IMR-90 (cell line): ENCODE results near the gene DCST2. TPM values are rescaled to one million over a fixed set of nuclear protein-coding genes. Genes with fewer than 3 reads are reported as not detected.

Experiments used
- ATAC-seq: fragments of 200-7000 bp; cut with Tn5 transposase; 2 replicates; pipeline ENCODE4 v1.9.1; 2020; ENCODE audit warnings: low read depth, mild to moderate bottlenecking, moderate library complexity
- BruUV-seq: library from RNA; stranded (reverse); fragments of 400-500 nt; replicated peaks from 2 replicates; lab custom pipeline; 2021; lab: Mats Ljungman, UMichigan
- CTCF ChIA-PET: fragments of 300-600 bp; formaldehyde crosslinking; extraction: SDS; loops from one replicate; lab custom pipeline; 2021; ENCODE audit warnings: antibody characterized with exemption; lab: Yijun Ruan, JAX
- POLR2A ChIA-PET: fragments of 300-600 bp; sonication (Branson Sonifier 250); formaldehyde crosslinking; loops from one replicate; lab custom pipeline; 2022; ENCODE audit warnings: antibody characterized with exemption; ENCODE audit not compliant: unreplicated experiment; lab: Charles Lee
- DNase-seq: peaks from one replicate; pipeline ENCODE4 v3.0.0; 2013
- H2AFZ ChIP-seq: replicated peaks from 2 replicates; pipeline ENCODE3; 2013; ENCODE audit warnings: low read length, mild to moderate bottlenecking; ENCODE audit not compliant: poor library complexity
- H2AK5ac ChIP-seq: 2 replicates; pipeline ENCODE4 v1.6.1; 2013; ENCODE audit warnings: low read depth, low read length, inconsistent platforms
- H2AK9ac ChIP-seq: replicated peaks from 2 replicates; pipeline ENCODE3; 2013; ENCODE audit warnings: mild to moderate bottlenecking, low read depth, low read length, moderate library complexity; ENCODE audit not compliant: poor library complexity
- H2BK120ac ChIP-seq: 2 replicates; pipeline ENCODE4 v1.6.1; 2013; ENCODE audit warnings: low read depth, low read length, inconsistent platforms
- H2BK15ac ChIP-seq: 3 replicates; pipeline ENCODE4 v1.6.1; 2013; ENCODE audit warnings: low read depth, low read length, inconsistent platforms
- H2BK20ac ChIP-seq: 2 replicates; pipeline ENCODE4 v1.6.1; 2013; ENCODE audit warnings: low read depth, mild to moderate bottlenecking, inconsistent platforms, low read length, moderate library complexity
- H2BK5ac ChIP-seq: 2 replicates; pipeline ENCODE4 v1.6.1; 2013; ENCODE audit warnings: mild to moderate bottlenecking, low read depth, low read length, inconsistent platforms; ENCODE audit not compliant: poor library complexity, severe bottlenecking
- H3K14ac ChIP-seq: replicated peaks from 2 replicates; pipeline ENCODE4 v1.6.1; 2013; ENCODE audit warnings: low read depth, low read length, inconsistent platforms
- H3K18ac ChIP-seq: 2 replicates; pipeline ENCODE4 v1.6.1; 2013; ENCODE audit warnings: low read depth, low read length, control low read depth
- H3K23ac ChIP-seq: 2 replicates; pipeline ENCODE4 v1.6.1; 2013; ENCODE audit warnings: low read depth, low read length, inconsistent platforms
- H3K27ac ChIP-seq: 2 replicates; pipeline ENCODE4 v1.5.1; 2013; ENCODE audit warnings: mild to moderate bottlenecking, control low read depth, low read length; ENCODE audit not compliant: insufficient read depth
- H3K27me3 ChIP-seq: 2 replicates; pipeline ENCODE4 v1.6.1; 2013; ENCODE audit warnings: low read length; ENCODE audit not compliant: control insufficient read depth, insufficient read depth
- H3K36me3 ChIP-seq: 2 replicates; pipeline ENCODE4 v1.6.1; 2013; ENCODE audit warnings: low read length, mixed read lengths; ENCODE audit not compliant: control insufficient read depth, insufficient read depth
- H3K4ac ChIP-seq: 2 replicates; pipeline ENCODE4 v1.6.1; 2013; ENCODE audit warnings: low read depth, low read length, inconsistent platforms
- H3K4me1 ChIP-seq: 2 replicates; pipeline ENCODE4 v1.6.1; 2013; ENCODE audit warnings: low read length, mixed read lengths; ENCODE audit not compliant: control insufficient read depth, insufficient read depth
- H3K4me2 ChIP-seq: 2 replicates; pipeline ENCODE4 v1.6.1; 2013; ENCODE audit warnings: low read depth, mild to moderate bottlenecking, control low read depth, low read length, moderate library complexity
- H3K4me3 ChIP-seq: 2 replicates; pipeline ENCODE4 v1.5.1; 2013; ENCODE audit warnings: low read depth, mild to moderate bottlenecking, control low read depth, low read length, moderate library complexity; ENCODE audit not compliant: insufficient read depth
- H3K56ac ChIP-seq: 2 replicates; pipeline ENCODE4 v1.6.1; 2013; ENCODE audit warnings: low read length, inconsistent platforms; ENCODE audit not compliant: insufficient read depth; ENCODE audit errors: extremely low read depth
- H3K79me1 ChIP-seq, 2 experiments: 2 replicates each; pipeline ENCODE4 v1.6.1; 2013; ENCODE audit warnings: low read length in 2 of 2, inconsistent platforms in 1 of 2, low read depth in 1 of 2
- H3K9ac ChIP-seq: 2 replicates; pipeline ENCODE4 v1.6.1; 2013; ENCODE audit warnings: low read depth, low read length, control low read depth
- H3K9me1 ChIP-seq: 2 replicates; pipeline ENCODE4 v1.6.1; 2013; ENCODE audit warnings: low read length, inconsistent platforms; ENCODE audit not compliant: insufficient read depth
- H3K9me3 ChIP-seq: 2 replicates; pipeline ENCODE4 v1.6.1; 2013; ENCODE audit warnings: low read length; ENCODE audit not compliant: control insufficient read depth, insufficient read depth
- H4K20me1 ChIP-seq: 2 replicates; pipeline ENCODE4 v1.6.1; 2013; ENCODE audit warnings: low read length, inconsistent platforms; ENCODE audit not compliant: insufficient read depth
- H4K5ac ChIP-seq: 2 replicates; pipeline ENCODE4 v1.6.1; 2013; ENCODE audit warnings: mild to moderate bottlenecking, low read depth, low read length, control low read depth
- H4K8ac ChIP-seq, 2 experiments: 2 replicates each; pipeline ENCODE4 v1.6.1; 2013; ENCODE audit warnings: low read depth in 2 of 2, low read length in 2 of 2, control low read depth in 1 of 2, inconsistent platforms in 1 of 2
- H4K91ac ChIP-seq: 2 replicates; pipeline ENCODE4 v1.6.1; 2013; ENCODE audit warnings: low read depth, low read length, inconsistent platforms; ENCODE audit not compliant: insufficient read depth
- CEBPB ChIP-seq: IDR thresholded peaks from 2 replicates; pipeline ENCODE4 v1.6.1; 2012; ENCODE audit warnings: low read depth, low read length, improper control_type of control experiment
- CHD1 ChIP-seq: IDR thresholded peaks from 2 replicates; pipeline ENCODE4 v1.6.1; 2012; ENCODE audit warnings: low read depth, low read length, improper control_type of control experiment
- CTCF ChIP-seq: conservative IDR thresholded peaks from 2 replicates; pipeline ENCODE4 v1.5.1; 2012; ENCODE audit warnings: mild to moderate bottlenecking, low read depth, low read length, improper control_type of control experiment
- FOS ChIP-seq: fragments of 150-350 bp; IDR thresholded peaks from 2 replicates; pipeline ENCODE4 v1.6.1; 2016; ENCODE audit warnings: low read depth, low read length
- MAFK ChIP-seq: IDR thresholded peaks from 2 replicates; pipeline ENCODE4 v1.6.1; 2012; ENCODE audit warnings: low read depth, low read length, improper control_type of control experiment
- MAZ ChIP-seq: IDR thresholded peaks from 2 replicates; pipeline ENCODE4 v1.6.1; 2012; ENCODE audit warnings: low read depth, mild to moderate bottlenecking, low read length, improper control_type of control experiment, moderate library complexity, borderline replicate concordance
- MXI1 ChIP-seq: IDR thresholded peaks from 2 replicates; pipeline ENCODE4 v1.6.1; 2012; ENCODE audit warnings: low read depth, mild to moderate bottlenecking, low read length, moderate library complexity, borderline replicate concordance
- NFE2L2 ChIP-seq: fragments of 150-350 bp; IDR thresholded peaks from 2 replicates; pipeline ENCODE4 v1.6.1; 2016; ENCODE audit warnings: low read depth, mild to moderate bottlenecking, low read length
- POLR2A ChIP-seq: IDR thresholded peaks from 2 replicates; pipeline ENCODE4 v1.6.1; 2012; ENCODE audit warnings: mild to moderate bottlenecking, low read depth, low read length
- RAD21 ChIP-seq: IDR thresholded peaks from 2 replicates; pipeline ENCODE4 v1.6.1; 2012; ENCODE audit warnings: low read length, improper control_type of control experiment
- RCOR1 ChIP-seq: IDR thresholded peaks from 2 replicates; pipeline ENCODE4 v1.6.1; 2012; ENCODE audit warnings: mild to moderate bottlenecking, low read length, improper control_type of control experiment; ENCODE audit not compliant: insufficient replicate concordance
- RFX5 ChIP-seq: IDR thresholded peaks from 2 replicates; pipeline ENCODE4 v1.8.0; 2012; ENCODE audit warnings: low read depth, mild to moderate bottlenecking, low read length, moderate library complexity
- SMC3 ChIP-seq: fragments of 150-350 bp; IDR thresholded peaks from 2 replicates; pipeline ENCODE4 v1.6.1; 2016; ENCODE audit warnings: low read depth, mild to moderate bottlenecking, antibody characterized with exemption, low read length, moderate library complexity
- USF2 ChIP-seq: fragments of 150-350 bp; IDR thresholded peaks from 2 replicates; pipeline ENCODE4 v1.6.1; 2017; ENCODE audit warnings: mild to moderate bottlenecking, antibody characterized with exemption, low read length, low read depth
- WGBS, 2 experiments: methylation state at CpG; one replicate each; pipeline versions ENCODE4 v1.1.5 to v1.1.7; 2013; ENCODE audit warnings: missing lambda C conversion rate in 2 of 2; ENCODE audit not compliant: insufficient read length in 1 of 2; ENCODE audit errors: extremely low coverage in 2 of 2; 5-methylcytosine and 5-hydroxymethylcytosine counted together
- dilution Hi-C: fragments of 300-500 bp; cut with HindIII; formaldehyde crosslinking; loops from one replicate; pipeline ENCODE4 v1.14.3; 2018; ENCODE audit warnings: low sequenced_read_pairs; ENCODE audit not compliant: unreplicated experiment
- in situ Hi-C: fragments of 300-500 bp; cut with MboI; formaldehyde crosslinking; loops from 3 replicates; pipeline ENCODE4 v1.14.3; 2019; ENCODE audit warnings: low sequenced_read_pairs, inconsistent platforms, mixed read lengths
- intact Hi-C: fragments of 100-400 bp; cut with micrococcal nuclease; formaldehyde crosslinking; loops from 2 replicates; pipeline ENCODE4 v1.10.0; 2022
- polyA plus RNA-seq, 3 experiments: library from polyadenylated mRNA; depleted of rRNA; stranded (reverse); fragments of >200 nt; gene quantifications; 2 replicates each; pipeline ENCODE4 v1.2.3, GENCODE V29; 2012; ENCODE audit warnings: low replicate concordance in 1 of 3
- total RNA-seq: library from RNA; depleted of rRNA; stranded (reverse); fragments of >200 nt; gene quantifications from 2 replicates; pipeline ENCODE4 v1.2.3, GENCODE V29; 2012

DCST2 gene
- total and polyA plus RNA-seq, 2 of the 4 experiments (the other 2 are of a cell fraction), result 0.14 TPM; not detected in 1

GRCh38 chr1:155040358-155041093 is 6.9 kb upstream of the DCST2 start (continued):
- TF ChIP-seq CEBPB, result no peak

- 83% methylated on average over 1 of the region's 4 CpGs; no CpG with 5 or more reads in 1 of the 2 experiments for WGBS, 2 experiments
- Histone ChIP-seq H3K4me1 (peaks cover 1% of the 10 kb centered on the region; the same call in 1 of the 2 replicates), H3K56ac (no peak overlapping the region), H3K36me3 (no peaks in the 10 kb centered on the region), H3K23ac (no peak overlapping the region), H3K9me3 (no peaks in the 10 kb centered on the region), H3K14ac (no peak overlapping the region), H2BK5ac (no peak overlapping the region), H3K4me2 (no peak overlapping the region), H2AK9ac (no peak overlapping the region), H4K5ac (no peak overlapping the region), H3K4ac (no peak overlapping the region), H2BK15ac (no peak overlapping the region), H3K9ac (no peak overlapping the region), H3K4me3 (no peak overlapping the region), H2BK20ac (no peak overlapping the region), H4K20me1 (no peaks in the 10 kb centered on the region), H2AK5ac (no peak overlapping the region), H3K27ac (no peak overlapping the region), H3K27me3 (peaks cover 36% of the 10 kb centered on the region), H3K18ac (no peak overlapping the region), H4K91ac (no peak overlapping the region), H4K8ac (no peak overlapping the region), H3K79me1 (no peaks in the 10 kb centered on the region), H3K9me1 (peaks cover 6% of the 10 kb centered on the region; the same call in 1 of the 2 replicates), H2AFZ (no peak overlapping the region), H2BK120ac (no peak overlapping the region)
- DNase-seq (no peak), ATAC-seq (no peak)
- TF ChIP-seq NFE2L2 (no peak), CHD1 (no peak), USF2 (no peak), MAFK (no peak), POLR2A (no peak), SMC3 (no peak), RFX5 (no peak), MXI1 (no peak), FOS (no peak), MAZ (no peak), CEBPB (no peak), RAD21 (no peak), RCOR1 (no peak), CTCF (no peak)
- no TSS peak for BruUV-seq
- POLR2A ChIA-PET, result no interaction called here
- dilution Hi-C loops (no loop called here), in situ Hi-C loops (no loop called here), intact Hi-C loops (no loop called here)
- CTCF ChIA-PET, result interaction anchor here (1.4 to 1.8 kb wide), 2 partner anchors 12 to 23 kb away, joined by 3 to 4 read pairs; partner anchors contain the start of gene ADAM15
Measured at GRCh38 chr1:155039308-155039669, 5.7 kb upstream of the DCST2 start.
